ENCODE results near the gene MYO3B. TPM values are rescaled to one million over a fixed set of nuclear protein-coding genes. Genes with fewer than 3 reads are reported as not detected.
"Not testable (repeated sequence)": the region's sequence is repeated elsewhere in the genome, so short reads cannot be mapped to it uniquely, and the experiment has no call there.

MYO3B gene
- total RNA-seq, 1 donor from 2014 or later: 14.1 TPM

- DNase-seq (ENCODE audit: low spot score): no peak
These were observed 164.0 kb downstream of the MYO3B start for GRCh38 chr2:170341684-170342623.

DNA sequence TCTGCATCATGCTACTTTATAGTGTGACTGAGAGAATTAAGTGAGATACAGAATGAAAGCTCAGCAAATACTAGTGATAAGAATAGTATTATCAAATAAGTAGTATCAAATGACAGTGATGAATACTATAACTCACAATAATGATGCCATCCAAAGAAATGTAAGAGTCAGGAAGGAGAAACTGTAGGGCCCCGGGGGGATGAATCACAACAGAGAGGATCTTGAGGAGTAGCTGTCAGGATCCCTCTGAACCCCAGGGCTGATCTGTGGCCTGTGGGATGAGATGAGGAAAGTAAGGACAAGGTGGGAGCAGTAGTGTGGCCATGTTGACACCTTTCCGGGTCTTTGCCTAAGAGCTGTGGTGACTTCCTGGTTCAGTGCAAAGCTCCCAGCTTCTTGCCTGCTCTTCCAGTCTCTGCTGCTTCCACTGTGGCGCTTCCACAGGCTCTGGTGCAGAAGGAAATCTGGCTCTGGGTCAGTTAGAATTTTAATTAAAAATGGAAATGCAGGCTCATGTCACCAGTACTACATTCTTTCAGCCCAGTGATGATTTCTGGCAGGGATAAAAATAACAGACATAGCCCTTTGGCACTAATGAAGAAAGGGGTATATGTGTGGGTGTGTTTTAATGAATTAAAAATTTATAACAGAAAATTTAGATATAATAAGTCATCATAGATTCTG lies 166.9 kb downstream of the MYO3B start:
- no peak for DNase-seq (ENCODE audit: low spot score)

DNA sequence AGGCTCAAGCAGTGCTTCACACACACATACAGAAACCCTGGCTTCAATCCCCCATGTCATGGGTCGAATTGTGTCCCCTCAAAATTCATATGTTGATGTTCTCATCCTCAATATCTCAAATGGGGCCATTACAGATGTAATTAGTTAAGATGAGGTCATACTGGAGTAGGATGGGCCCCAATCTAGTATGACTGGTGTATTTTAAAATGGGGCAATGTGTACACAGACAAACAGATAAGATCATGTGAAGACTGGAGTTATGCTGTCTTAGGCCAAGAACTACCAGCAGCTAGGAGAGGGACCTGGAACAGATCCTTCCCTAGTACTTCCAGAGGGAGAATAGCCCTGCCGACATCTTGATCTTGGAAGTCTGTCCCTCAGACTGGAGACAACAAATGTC lies 167.7 kb downstream of the MYO3B start:
- DNase-seq (ENCODE audit: low spot score): no peak

- not testable (repeated sequence) for DNase-seq (ENCODE audit: low spot score)
These were observed 171.3 kb downstream of the MYO3B start for GRCh38 chr2:170349269-170349668.

- no peak for DNase-seq (ENCODE audit: low spot score)
These were observed 173.2 kb downstream of the MYO3B start for GRCh38 chr2:170350929-170351826.

- DNase-seq (ENCODE audit: low spot score): no peak
These were observed 175.8 kb downstream of the MYO3B start for GRCh38 chr2:170353723-170354122.

- DNase-seq (ENCODE audit: low spot score): no peak
These were observed 176.4 kb downstream of the MYO3B start for GRCh38 chr2:170354388-170354787.

DNA sequence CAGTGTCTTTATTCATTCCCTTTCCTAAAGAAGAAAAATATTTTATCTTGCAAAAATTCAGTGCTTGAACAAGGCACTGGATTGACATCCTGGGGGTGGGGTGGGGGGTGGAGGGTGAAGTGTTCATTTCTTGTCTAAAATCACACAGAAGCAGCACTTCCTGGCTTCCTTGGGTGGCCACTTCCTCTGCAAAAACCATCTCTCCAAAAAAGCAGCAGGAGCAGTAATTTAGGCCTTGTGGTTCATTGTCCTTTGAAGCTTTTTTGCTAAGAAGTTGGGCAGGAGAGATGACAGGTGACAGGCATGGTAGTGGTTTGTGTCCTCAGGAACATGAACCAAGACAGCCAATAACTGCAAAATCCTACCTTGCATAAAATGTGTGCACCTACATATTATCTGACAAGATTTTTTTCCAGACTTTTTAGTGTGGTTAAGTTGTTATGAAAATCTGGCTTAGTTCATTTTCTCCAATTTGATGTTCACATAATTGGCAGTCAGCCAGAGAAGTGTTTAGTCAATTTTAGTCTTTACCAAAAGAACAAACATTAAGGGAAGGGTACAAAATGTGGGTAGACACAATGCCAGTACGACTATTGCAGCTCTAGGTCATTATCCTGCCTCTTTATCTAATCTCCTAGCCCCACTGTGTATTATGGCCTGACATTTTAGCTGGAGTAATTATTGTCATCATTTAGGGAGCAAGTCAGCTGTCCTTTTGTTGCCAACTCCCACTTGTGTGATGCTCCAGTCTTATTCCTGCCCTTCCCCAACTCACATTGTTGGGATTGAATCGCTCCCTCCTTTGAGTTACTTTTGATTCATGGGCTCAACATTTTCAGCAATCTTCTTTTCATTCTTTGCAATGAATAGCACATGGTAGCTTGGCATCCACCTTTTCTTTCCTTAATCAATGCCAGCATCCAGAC lies 177.2 kb downstream of the MYO3B start:
- DNase-seq (ENCODE audit: low spot score): no peak

- DNase-seq (ENCODE audit: low spot score): no peak
These were observed 181.5 kb downstream of the MYO3B start for GRCh38 chr2:170359466-170359865.

- no peak for DNase-seq (ENCODE audit: low spot score)
These were observed 182.7 kb downstream of the MYO3B start for GRCh38 chr2:170360546-170361089.

- peak; percentile 45 for DNase-seq (ENCODE audit: low spot score)
These were observed 183.4 kb downstream of the MYO3B start for GRCh38 chr2:170361090-170361936.

- DNase-seq (ENCODE audit: low spot score): no peak
These were observed 184.4 kb downstream of the MYO3B start for GRCh38 chr2:170362313-170362870.

DNA sequence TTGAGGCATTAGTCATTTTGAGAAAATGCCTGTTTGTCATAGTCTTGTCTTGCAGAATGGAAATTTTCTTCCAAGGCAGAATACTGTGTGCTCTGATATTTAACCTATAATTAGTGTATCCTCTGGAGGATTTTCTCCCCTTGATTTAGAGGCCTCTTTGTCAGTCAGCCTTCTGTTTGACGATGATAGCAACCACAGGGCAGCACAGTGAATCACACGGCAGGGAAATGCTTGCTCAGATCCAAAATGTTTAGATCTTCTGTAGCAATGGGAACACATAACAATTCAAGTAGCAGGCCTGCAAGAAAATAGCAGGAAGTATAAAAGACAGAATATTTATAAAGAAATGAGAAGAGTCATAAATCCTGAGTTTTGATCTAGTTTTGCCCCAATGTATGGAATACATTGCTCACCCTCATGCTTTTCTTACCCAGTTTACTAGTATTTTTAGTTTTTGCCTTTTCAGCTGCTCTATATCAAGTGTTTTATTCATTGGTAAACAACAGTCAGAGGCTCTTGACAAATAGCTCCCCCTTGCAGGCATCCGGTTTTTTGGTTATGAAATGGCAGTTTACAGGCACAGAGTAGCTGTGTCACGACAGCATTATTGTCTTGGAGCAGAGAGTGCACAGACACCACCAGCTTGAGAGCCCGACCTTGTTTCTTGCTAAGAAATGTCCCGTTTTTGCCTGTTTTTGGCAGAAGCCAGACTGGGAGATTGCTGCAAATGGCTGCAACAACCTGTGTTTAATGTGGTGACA lies 185.1 kb downstream of the MYO3B start:
- DNase-seq (ENCODE audit: low spot score): no peak

- DNase-seq (ENCODE audit: low spot score): no peak
These were observed 187.1 kb downstream of the MYO3B start for GRCh38 chr2:170365003-170365402.

GRCh38 chr2:170365686-170366085 lies 187.7 kb downstream of the MYO3B start:
- DNase-seq (ENCODE audit: low spot score): no peak

DNA sequence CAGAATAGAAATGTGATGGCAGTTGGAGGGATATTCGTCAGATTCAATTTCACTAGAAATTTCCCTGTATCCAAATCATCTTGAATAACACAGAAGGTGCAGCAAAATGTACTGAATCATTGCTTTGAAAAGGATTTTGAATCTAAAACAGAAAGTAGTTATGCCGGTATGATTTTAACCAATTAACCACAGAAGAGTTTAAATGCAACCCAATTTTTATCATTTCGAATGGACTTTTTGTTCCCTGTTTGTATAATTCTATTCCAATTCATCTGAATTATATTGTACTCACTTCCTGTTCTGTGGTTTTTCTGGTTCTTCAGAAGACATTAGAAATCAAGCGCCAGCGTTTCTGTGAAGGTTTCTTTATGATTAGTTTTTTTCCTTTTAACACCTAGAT lies 190.4 kb downstream of the MYO3B start:
- DNase-seq (ENCODE audit: low spot score): no peak

DNA sequence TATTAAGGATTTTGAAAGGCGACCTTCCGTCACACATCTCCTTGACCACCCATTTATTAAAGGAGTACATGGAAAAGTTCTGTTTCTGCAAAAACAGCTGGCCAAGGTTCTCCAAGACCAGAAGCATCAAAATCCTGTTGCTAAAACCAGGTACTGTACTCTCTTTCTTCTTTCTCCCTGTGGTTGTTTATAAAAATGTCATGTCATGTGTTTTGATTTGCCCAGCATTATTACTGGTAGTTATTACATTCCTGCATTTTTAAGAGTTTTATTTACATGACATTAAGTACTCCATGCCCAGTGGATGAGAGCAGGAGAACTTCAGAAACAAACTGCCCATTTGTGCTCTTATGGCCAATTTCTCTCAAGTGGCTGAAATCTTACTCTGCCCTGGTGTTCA lies 191.3 kb downstream of the MYO3B start:
- no peak for DNase-seq (ENCODE audit: low spot score)

GRCh38 chr2:170369894-170370293 lies 191.9 kb downstream of the MYO3B start:
- DNase-seq (ENCODE audit: low spot score): no peak

Data from ureter (tissue), 1 donor.